Measurements from ENCODE around the gene LPCAT3.

LPCAT3 gene

GRCh38 chr12:6998715-6999451 lies 19.4 kb downstream of the LPCAT3 start:
- no peak for DNase-seq (ENCODE audit: low read depth)

- peak; percentile 83 for DNase-seq (ENCODE audit: low read depth)
These were observed 22.2 kb downstream of the LPCAT3 start for GRCh38 chr12:6996040-6996441.

GRCh38 chr12:6987956-6988553 lies 30.2 kb downstream of the LPCAT3 start:
- no peak for DNase-seq (ENCODE audit: low read depth)

GRCh38 chr12:6982532-6982931 lies 35.7 kb downstream of the LPCAT3 start:
- no peak for DNase-seq (ENCODE audit: low read depth)

GRCh38 chr12:6981152-6982052 lies 36.9 kb downstream of the LPCAT3 start:
- DNase-seq (ENCODE audit: low read depth) = no peak

- DNase-seq (ENCODE audit: low read depth) = no peak
These were observed 37.5 kb downstream of the LPCAT3 start for GRCh38 chr12:6980740-6981139.

- no peak for DNase-seq (ENCODE audit: low read depth)
These were observed 38.2 kb downstream of the LPCAT3 start for GRCh38 chr12:6980075-6980474.

- DNase-seq (ENCODE audit: low read depth) = no peak
These were observed 38.8 kb downstream of the LPCAT3 start for GRCh38 chr12:6979453-6979852.

GRCh38 chr12:6979021-6979420 lies 39.3 kb downstream of the LPCAT3 start:
- DNase-seq (ENCODE audit: low read depth) = no peak

- no peak for DNase-seq (ENCODE audit: low read depth)
These were observed 39.7 kb downstream of the LPCAT3 start for GRCh38 chr12:6978611-6979011.

- no peak for DNase-seq (ENCODE audit: low read depth)
These were observed 40.1 kb downstream of the LPCAT3 start for GRCh38 chr12:6978188-6978587.

- no peak for DNase-seq (ENCODE audit: low read depth)
These were observed 40.6 kb downstream of the LPCAT3 start for GRCh38 chr12:6977653-6978052.

- DNase-seq (ENCODE audit: low read depth) = no peak
These were observed 42.8 kb downstream of the LPCAT3 start for GRCh38 chr12:6975297-6976032.

GRCh38 chr12:6974180-6974579 lies 44.1 kb downstream of the LPCAT3 start:
- no peak for DNase-seq (ENCODE audit: low read depth)

- no peak for DNase-seq (ENCODE audit: low read depth)
These were observed 48.2 kb downstream of the LPCAT3 start for GRCh38 chr12:6970096-6970527.

GRCh38 chr12:6968426-6968825 lies 49.9 kb downstream of the LPCAT3 start:
- DNase-seq (ENCODE audit: low read depth) = no peak

- no peak for DNase-seq (ENCODE audit: low read depth)
These were observed 50.6 kb downstream of the LPCAT3 start for GRCh38 chr12:6967651-6968100.

GRCh38 chr12:6966351-6966750 lies 51.9 kb downstream of the LPCAT3 start:
- DNase-seq (ENCODE audit: low read depth) = no peak

- DNase-seq (ENCODE audit: low read depth) = no peak
These were observed 52.6 kb downstream of the LPCAT3 start for GRCh38 chr12:6965714-6966113.

- DNase-seq (ENCODE audit: low read depth) = peak; percentile 83
These were observed 53.1 kb downstream of the LPCAT3 start for GRCh38 chr12:6965026-6965661.

- no peak for DNase-seq (ENCODE audit: low read depth)
These were observed 53.7 kb downstream of the LPCAT3 start for GRCh38 chr12:6964605-6965025.
